Loucy (cell line): Measurements from ENCODE around the gene HADHA.

Experiments
- H2AFZ ChIP-seq: fragments of 200-600 bp; sonication (generic); 2 replicates; pipeline ENCODE4 v1.6.0; 2016; ENCODE audit warnings: antibody characterized with exemption, mild to moderate bottlenecking, low read length, moderate library complexity
- H3F3A ChIP-seq: fragments of 200-600 bp; 2 replicates; pipeline ENCODE4 v1.6.0; 2016; ENCODE audit warnings: antibody characterized with exemption, low read depth, mild to moderate bottlenecking
- H3K27me3 ChIP-seq: fragments of 200-600 bp; sonication (generic); 2 replicates; pipeline ENCODE4 v1.6.1; 2014; ENCODE audit warnings: low read length, mild to moderate bottlenecking; ENCODE audit not compliant: insufficient read depth, poor library complexity, severe bottlenecking
- H3K36me3 ChIP-seq: fragments of 200-600 bp; sonication (generic); 2 replicates; pipeline ENCODE4 v1.6.1; 2016; ENCODE audit warnings: low read length; ENCODE audit not compliant: insufficient read depth
- H3K4me1 ChIP-seq: fragments of 200-600 bp; sonication (generic); 2 replicates; pipeline ENCODE4 v1.5.1; 2014; ENCODE audit warnings: low read length, mild to moderate bottlenecking; ENCODE audit not compliant: insufficient read depth, poor library complexity, severe bottlenecking
- H3K4me2 ChIP-seq: fragments of 200-600 bp; sonication (generic); 2 replicates; pipeline ENCODE4 v1.6.0; 2014; ENCODE audit warnings: antibody characterized with exemption, low read length, low read depth, mild to moderate bottlenecking; ENCODE audit not compliant: poor library complexity, severe bottlenecking
- H3K4me3 ChIP-seq: fragments of 200-600 bp; sonication (generic); 2 replicates; pipeline ENCODE4 v1.5.1; 2014; ENCODE audit warnings: low read length, mild to moderate bottlenecking, mixed read lengths; ENCODE audit not compliant: poor library complexity, severe bottlenecking
- H3K79me2 ChIP-seq: fragments of 200-600 bp; sonication (generic); 2 replicates; pipeline ENCODE4 v1.6.1; 2014; ENCODE audit warnings: low read length; ENCODE audit not compliant: insufficient read depth
- H3K9ac ChIP-seq: fragments of 200-600 bp; sonication (generic); 2 replicates; pipeline ENCODE4 v1.6.0; 2014; ENCODE audit warnings: mild to moderate bottlenecking, low read depth, low read length, moderate library complexity; ENCODE audit not compliant: poor library complexity, severe bottlenecking
- H3K9me2 ChIP-seq: fragments of 200-600 bp; sonication (generic); replicated peaks from 2 replicates; pipeline ENCODE4 v1.6.1; 2016; ENCODE audit warnings: low read depth, low read length, mixed read lengths
- H3K9me3 ChIP-seq: fragments of 200-600 bp; sonication (generic); 2 replicates; pipeline ENCODE4 v1.6.1; 2014; ENCODE audit warnings: mild to moderate bottlenecking, antibody characterized with exemption, low read length, low read depth; ENCODE audit not compliant: insufficient read depth
- H4K20me1 ChIP-seq: fragments of 200-600 bp; sonication (generic); 2 replicates; pipeline ENCODE4 v1.6.0; 2014; ENCODE audit warnings: antibody characterized with exemption, low read length, mild to moderate bottlenecking; ENCODE audit not compliant: insufficient read depth, poor library complexity, severe bottlenecking
- CTCF ChIP-seq: fragments of 200-600 bp; sonication (generic); conservative IDR thresholded peaks from 2 replicates; pipeline ENCODE4 v1.5.1; 2014; ENCODE audit warnings: mild to moderate bottlenecking, antibody characterized with exemption, low read length
- EZH2phosphoT487 ChIP-seq: fragments of 200-600 bp; IDR thresholded peaks from 2 replicates; pipeline ENCODE4 v1.6.1; 2018; ENCODE audit warnings: antibody characterized with exemption, mild to moderate bottlenecking, moderate library complexity, borderline replicate concordance

The HADHA gene

GRCh38 chr2:26173776-26174482 is 70.5 kb downstream of the HADHA start:
- Histone ChIP-seq H3K9me2 (no peaks in the 10 kb centered on the region), H3K9me3 (no peaks in the 10 kb centered on the region), H3K9ac (no peak overlapping the region), H3K4me1 (no peaks in the 10 kb centered on the region), H3K36me3 (no peaks in the 10 kb centered on the region), H4K20me1 (no peaks in the 10 kb centered on the region), H2AFZ (no peak overlapping the region), H3K27me3 (no peaks in the 10 kb centered on the region), H3F3A (no peaks in the 10 kb centered on the region), H3K4me3 (no peak overlapping the region), H3K79me2 (no peaks in the 10 kb centered on the region), H3K4me2 (no peak overlapping the region)
- TF ChIP-seq EZH2phosphoT487, result no peak
- TF ChIP-seq CTCF, result no peak

- Histone ChIP-seq H3K9me2 (no peaks in the 10 kb centered on the region), H3K9me3 (no peaks in the 10 kb centered on the region), H4K20me1 (no peaks in the 10 kb centered on the region), H3K4me3 (no peak within 1 kb of the TSS), H3K36me3 (no peaks in the 10 kb centered on the region), H2AFZ (no peak within 1 kb of the TSS), H3K79me2 (no peaks in the 10 kb centered on the region), H3K9ac (no peak within 1 kb of the TSS), H3K27me3 (no peaks in the 10 kb centered on the region), H3K4me2 (no peak within 1 kb of the TSS), H3F3A (no peaks in the 10 kb centered on the region), H3K4me1 (no peaks in the 10 kb centered on the region)
- TF ChIP-seq EZH2phosphoT487, result no peak
- no peak for TF ChIP-seq CTCF
These were observed 71.3 kb downstream of the HADHA start, which contains the start of gene GAREM2 for GRCh38 chr2:26172871-26173775. TSS of gene GAREM2 (plus strand) at chr2:26173088. CDS start at chr2:26173221, 133 bp downstream.

- Histone ChIP-seq H4K20me1 (no peaks in the 10 kb centered on the region), H3K36me3 (no peaks in the 10 kb centered on the region), H3K4me2 (no peak overlapping the region), H3K9ac (no peak overlapping the region), H3K79me2 (no peaks in the 10 kb centered on the region), H3K4me1 (no peaks in the 10 kb centered on the region), H3K9me2 (no peaks in the 10 kb centered on the region), H3K27me3 (no peaks in the 10 kb centered on the region), H3F3A (no peaks in the 10 kb centered on the region), H3K4me3 (no peak overlapping the region), H2AFZ (no peak overlapping the region), H3K9me3 (no peaks in the 10 kb centered on the region)
- no peak for TF ChIP-seq CTCF
- TF ChIP-seq EZH2phosphoT487, result no peak
These were observed 72.1 kb downstream of the HADHA start for GRCh38 chr2:26172189-26172870.
